HG03520 (cell line): ENCODE data around the gene NAA20.

Source experiments
- ATAC-seq: cut with Tn5 transposase; IDR thresholded peaks from one replicate; pipeline ENCODE4 v1.9.1; 2021; ENCODE audit warnings: mild to moderate bottlenecking, moderate library complexity; ENCODE audit not compliant: unreplicated experiment

The NAA20 gene

GRCh38 chr20:20070871-20071726 is 53.9 kb downstream of the NAA20 start:
- ATAC-seq: no peak

GRCh38 chr20:20073801-20074371 is 56.7 kb downstream of the NAA20 start:
- ATAC-seq: no peak

GRCh38 chr20:20075032-20075431 is 57.9 kb downstream of the NAA20 start:
- ATAC-seq: no peak

- ATAC-seq: no peak
Measured at GRCh38 chr20:20076297-20077065, 59.3 kb downstream of the NAA20 start.

- no peak for ATAC-seq
Measured at GRCh38 chr20:20078041-20078440, 60.9 kb downstream of the NAA20 start.

- ATAC-seq: no peak
Measured at GRCh38 chr20:20079102-20079784, 62.1 kb downstream of the NAA20 start.
